ENCODE results near the gene MARCHF7. TPM values are rescaled to one million over a fixed set of nuclear protein-coding genes. Genes with fewer than 3 reads are reported as not detected.
"Not testable (repeated sequence)": the region's sequence is repeated elsewhere in the genome, so short reads cannot be mapped to it uniquely, and the experiment has no call there.

MARCHF7 gene
- total RNA-seq, 1 donor from 2014 or later: 92.8 TPM

- peaks cover 21% of the 10 kb centered on the region for H3K36me3 Mint-ChIP-seq (ENCODE audit: unreplicated experiment)
- peak overlapping the region; percentile 100 for H3K27ac Mint-ChIP-seq (ENCODE audit: unreplicated experiment)
- H3K4me1 Mint-ChIP-seq (ENCODE audit: unreplicated experiment): peaks cover 53% of the 10 kb centered on the region
- peak overlapping the region; percentile 99 for H3K4me3 Mint-ChIP-seq (ENCODE audit: unreplicated experiment)
- TF ChIP-seq, protein P1, sequence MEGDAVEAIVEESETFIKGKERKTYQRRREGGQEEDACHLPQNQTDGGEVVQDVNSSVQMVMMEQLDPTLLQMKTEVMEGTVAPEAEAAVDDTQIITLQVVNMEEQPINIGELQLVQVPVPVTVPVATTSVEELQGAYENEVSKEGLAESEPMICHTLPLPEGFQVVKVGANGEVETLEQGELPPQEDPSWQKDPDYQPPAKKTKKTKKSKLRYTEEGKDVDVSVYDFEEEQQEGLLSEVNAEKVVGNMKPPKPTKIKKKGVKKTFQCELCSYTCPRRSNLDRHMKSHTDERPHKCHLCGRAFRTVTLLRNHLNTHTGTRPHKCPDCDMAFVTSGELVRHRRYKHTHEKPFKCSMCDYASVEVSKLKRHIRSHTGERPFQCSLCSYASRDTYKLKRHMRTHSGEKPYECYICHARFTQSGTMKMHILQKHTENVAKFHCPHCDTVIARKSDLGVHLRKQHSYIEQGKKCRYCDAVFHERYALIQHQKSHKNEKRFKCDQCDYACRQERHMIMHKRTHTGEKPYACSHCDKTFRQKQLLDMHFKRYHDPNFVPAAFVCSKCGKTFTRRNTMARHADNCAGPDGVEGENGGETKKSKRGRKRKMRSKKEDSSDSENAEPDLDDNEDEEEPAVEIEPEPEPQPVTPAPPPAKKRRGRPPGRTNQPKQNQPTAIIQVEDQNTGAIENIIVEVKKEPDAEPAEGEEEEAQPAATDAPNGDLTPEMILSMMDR (IDR thresholded peaks at IDR 0.05): peak; percentile 20
- no peaks in the 10 kb centered on the region for H3K9me3 Mint-ChIP-seq (ENCODE audit: unreplicated experiment)
- no peak for DNase-seq (ENCODE audit: extremely low spot score, unreplicated experiment)
- H3K27me3 Mint-ChIP-seq (ENCODE audit: unreplicated experiment): no peaks in the 10 kb centered on the region
Measured at GRCh38 chr2:159713631-159714246, 1.4 kb downstream of the MARCHF7 start.

DNA sequence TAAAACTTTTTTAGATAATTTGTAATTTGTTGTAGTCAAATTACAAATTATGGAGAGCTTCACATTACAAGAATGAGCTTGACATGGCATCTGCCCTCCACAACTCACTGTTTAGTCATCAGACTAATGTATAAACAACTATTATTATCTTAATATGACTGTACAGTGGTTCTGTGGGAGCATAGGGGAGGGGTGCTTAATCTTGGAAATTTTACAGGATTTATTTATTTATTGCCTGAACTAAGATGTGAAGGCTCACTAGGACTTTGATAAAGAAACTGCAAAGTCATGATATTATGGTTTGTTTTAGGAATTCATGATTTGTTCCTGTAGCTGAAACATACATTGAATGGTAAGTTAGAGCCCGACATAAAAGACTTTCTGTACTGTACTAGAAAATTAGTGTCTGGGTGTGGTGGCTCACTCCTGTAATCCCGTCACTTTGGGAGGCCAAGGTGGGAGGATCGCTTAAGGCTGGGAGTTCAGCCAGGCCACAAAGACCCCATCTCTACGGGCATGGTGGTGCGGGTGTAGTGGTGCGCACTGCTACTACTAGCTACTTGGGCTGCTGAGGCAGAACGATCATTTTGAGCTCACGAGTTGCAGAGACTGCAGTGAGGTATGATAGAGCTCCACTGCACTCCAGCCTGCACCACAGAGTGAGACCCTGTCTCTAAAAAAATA lies 2.1 kb downstream of the MARCHF7 start:
- Mint-ChIP-seq H3K27me3 (ENCODE audit: unreplicated experiment) (no peaks in the 10 kb centered on the region), H3K9me3 (ENCODE audit: unreplicated experiment) (no peaks in the 10 kb centered on the region), H3K36me3 (ENCODE audit: unreplicated experiment) (peaks cover 26% of the 10 kb centered on the region), H3K4me3 (ENCODE audit: unreplicated experiment) (peak overlapping the region; percentile 99), H3K27ac (ENCODE audit: unreplicated experiment) (peak overlapping the region; percentile 100), H3K4me1 (ENCODE audit: unreplicated experiment) (peaks cover 54% of the 10 kb centered on the region)
- no peak for DNase-seq (ENCODE audit: extremely low spot score, unreplicated experiment)
- TF ChIP-seq, protein P1 (IDR thresholded peaks at IDR 0.05): no peak

DNA sequence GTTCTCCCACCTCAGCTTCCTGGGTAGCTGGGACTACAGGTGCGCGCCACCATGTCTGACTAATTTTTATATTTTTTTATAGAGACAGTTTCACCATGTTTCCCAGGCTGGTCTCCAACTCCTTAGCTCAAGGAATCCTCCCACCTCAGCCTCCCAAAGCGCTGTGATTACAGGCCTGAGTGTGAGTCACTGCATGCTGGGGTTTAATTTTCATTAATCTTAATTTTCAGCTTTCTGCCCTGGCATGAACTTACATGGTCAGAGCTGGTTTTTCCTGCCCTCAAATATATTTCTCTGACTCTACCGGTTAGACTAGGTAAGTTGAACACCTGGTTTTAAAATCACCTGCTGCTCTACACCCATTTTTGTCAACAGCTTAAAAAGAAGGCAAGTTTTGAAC lies 3.1 kb downstream of the MARCHF7 start:
- TF ChIP-seq, protein P1 (IDR thresholded peaks at IDR 0.05): no peak
- H3K27me3 Mint-ChIP-seq (ENCODE audit: unreplicated experiment): no peaks in the 10 kb centered on the region
- no peak for DNase-seq (ENCODE audit: extremely low spot score, unreplicated experiment)
- H3K36me3 Mint-ChIP-seq (ENCODE audit: unreplicated experiment): peaks cover 30% of the 10 kb centered on the region
- H3K9me3 Mint-ChIP-seq (ENCODE audit: unreplicated experiment): no peaks in the 10 kb centered on the region
- no peak overlapping the region for H3K4me3 Mint-ChIP-seq (ENCODE audit: unreplicated experiment)
- H3K4me1 Mint-ChIP-seq (ENCODE audit: unreplicated experiment): peaks cover 59% of the 10 kb centered on the region
- no peak overlapping the region for H3K27ac Mint-ChIP-seq (ENCODE audit: unreplicated experiment)

DNA sequence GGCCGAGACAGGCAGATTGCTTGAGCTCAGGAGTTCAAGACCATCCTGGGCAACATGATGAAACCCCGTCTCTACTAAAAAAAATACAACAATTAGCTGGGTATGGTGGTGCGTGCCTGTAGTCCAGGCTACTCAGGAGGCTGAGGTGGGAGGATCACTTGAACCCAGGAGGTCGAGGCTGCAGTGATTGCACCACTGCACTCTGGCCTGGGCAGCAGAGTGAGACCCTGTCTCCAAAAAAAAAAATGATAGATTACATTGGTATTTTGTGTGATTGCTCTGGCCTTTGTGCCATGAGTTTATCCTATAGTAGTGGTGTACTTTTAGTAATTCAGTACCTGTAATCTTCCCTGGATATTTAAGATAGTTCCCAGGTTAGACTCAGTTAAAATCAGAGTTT lies 4.1 kb downstream of the MARCHF7 start:
- peaks cover 32% of the 10 kb centered on the region for H3K36me3 Mint-ChIP-seq (ENCODE audit: unreplicated experiment)
- H3K27ac Mint-ChIP-seq (ENCODE audit: unreplicated experiment); H3K27me3 Mint-ChIP-seq (ENCODE audit: unreplicated experiment): not testable (repeated sequence)

GRCh38 chr2:159716857-159717256 lies 4.6 kb downstream of the MARCHF7 start:
- H3K9me3 Mint-ChIP-seq (ENCODE audit: unreplicated experiment): no peaks in the 10 kb centered on the region
- H3K27me3 Mint-ChIP-seq (ENCODE audit: unreplicated experiment): no peaks in the 10 kb centered on the region
- peak overlapping the region; percentile 27 for H3K27ac Mint-ChIP-seq (ENCODE audit: unreplicated experiment)
- TF ChIP-seq, protein P1 (IDR thresholded peaks at IDR 0.05): no peak
- peaks cover 32% of the 10 kb centered on the region for H3K36me3 Mint-ChIP-seq (ENCODE audit: unreplicated experiment)
- DNase-seq (ENCODE audit: extremely low spot score, unreplicated experiment): no peak
- H3K4me1 Mint-ChIP-seq (ENCODE audit: unreplicated experiment): peaks cover 53% of the 10 kb centered on the region
- no peak overlapping the region for H3K4me3 Mint-ChIP-seq (ENCODE audit: unreplicated experiment)

More for the DNA sequence above, 4.1 kb downstream of the MARCHF7 start:
- peaks cover 52% of the 10 kb centered on the region for H3K4me1 Mint-ChIP-seq (ENCODE audit: unreplicated experiment)
- H3K9me3 Mint-ChIP-seq (ENCODE audit: unreplicated experiment); DNase-seq (ENCODE audit: extremely low spot score, unreplicated experiment); H3K4me3 Mint-ChIP-seq (ENCODE audit: unreplicated experiment): not testable (repeated sequence)

Data from osteocyte (in vitro differentiated cells).